GM12873 (cell line): ENCODE data around the gene PLCG2.

Experiments
- CTCF ChIP-seq: IDR thresholded peaks from 2 replicates; pipeline ENCODE4 v1.5.1; 2012; ENCODE audit warnings: low read depth, mild to moderate bottlenecking, moderate library complexity, low read length, control low read depth; ENCODE audit not compliant: insufficient read depth; ENCODE audit errors: missing control alignments

The PLCG2 gene

GRCh38 chr16:81971853-81972252, 192.8 kb downstream of the PLCG2 start:
- TF ChIP-seq CTCF = no peak

GRCh38 chr16:81973737-81974136, 194.6 kb downstream of the PLCG2 start:
- no peak for TF ChIP-seq CTCF

- TF ChIP-seq CTCF = no peak
Measured at GRCh38 chr16:81975637-81976036, 196.5 kb downstream of the PLCG2 start.

GRCh38 chr16:81987121-81987520, 208.0 kb downstream of the PLCG2 start:
- TF ChIP-seq CTCF = no peak

GRCh38 chr16:81987706-81988105, 208.6 kb downstream of the PLCG2 start:
- no peak for TF ChIP-seq CTCF

GRCh38 chr16:81992859-81993258, 213.8 kb downstream of the PLCG2 start:
- TF ChIP-seq CTCF = no peak

GRCh38 chr16:81994485-81994884, 215.4 kb downstream of the PLCG2 start:
- TF ChIP-seq CTCF = peak; percentile 43
